DOHH2 (cell line): ENCODE measurements around the gene PITPNM3.

Experiments
- CTCF ChIP-seq: fragments of 200-600 bp; sonication (generic); IDR thresholded peaks from one replicate; pipeline ENCODE4 v1.5.1; 2014; ENCODE audit warnings: antibody characterized with exemption, mild to moderate bottlenecking, low read depth, low read length; ENCODE audit not compliant: poor library complexity, severe bottlenecking
- EZH2phosphoT487 ChIP-seq: fragments of 200-600 bp; sonication (generic); IDR thresholded peaks from 2 replicates; pipeline ENCODE4 v1.6.1; 2017; ENCODE audit warnings: borderline replicate concordance, mild to moderate bottlenecking, antibody characterized with exemption, low read length, moderate library complexity, mixed read lengths

- no peak for TF ChIP-seq CTCF
- no peak for TF ChIP-seq EZH2phosphoT487
Observed at GRCh38 chr17:6558932-6559752, 2.8 kb upstream of the PITPNM3 start.
